Eye (tissue), 1 donor: ENCODE measurements around the gene ANKHD1.
"Not testable (repeated sequence)": the region's sequence is repeated elsewhere in the genome, so short reads cannot be mapped to it uniquely, and the experiment has no call there.

ENCODE experiments used
- DNase-seq: peaks from one replicate; pipeline ENCODE4 v3.0.0-alpha.2; 2015

ANKHD1 gene

DNA sequence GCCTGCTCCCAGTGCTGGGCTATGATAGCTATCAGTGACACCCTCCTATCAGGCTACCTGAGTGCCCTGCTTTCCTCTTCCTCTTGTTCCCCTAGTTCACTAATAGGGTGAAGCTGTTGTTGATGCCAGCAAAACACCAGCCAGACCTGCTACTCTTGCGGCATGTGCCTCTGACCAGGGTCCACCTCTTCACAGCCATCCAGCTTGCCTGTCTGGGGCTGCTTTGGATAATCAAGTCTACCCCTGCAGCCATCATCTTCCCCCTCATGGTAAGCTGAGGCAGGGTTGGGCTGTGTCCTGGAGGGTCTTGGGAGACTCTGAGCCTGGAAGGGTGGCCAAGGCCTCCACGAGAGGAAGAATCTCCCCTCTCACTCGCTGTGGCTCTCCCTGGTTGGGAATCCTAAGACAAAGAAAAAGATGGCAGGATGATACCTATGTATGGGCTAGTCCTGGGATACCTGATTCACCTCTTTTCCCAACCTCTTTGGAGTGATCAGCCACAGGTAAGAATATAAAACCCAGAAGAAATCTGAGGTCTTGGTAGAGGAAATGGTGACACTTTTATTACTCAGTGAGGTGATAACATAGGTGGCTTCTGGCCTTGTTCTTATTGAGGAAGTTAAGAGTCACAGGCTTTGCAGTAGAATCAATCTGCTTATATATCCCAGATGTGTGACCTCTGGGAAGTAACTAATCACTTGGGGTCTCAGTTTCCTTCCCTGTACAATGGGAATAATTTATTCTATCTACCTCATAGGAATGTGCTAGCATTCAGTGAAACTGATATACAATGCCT lies 30.1 kb upstream of the ANKHD1 start:
- no peak for DNase-seq

DNA sequence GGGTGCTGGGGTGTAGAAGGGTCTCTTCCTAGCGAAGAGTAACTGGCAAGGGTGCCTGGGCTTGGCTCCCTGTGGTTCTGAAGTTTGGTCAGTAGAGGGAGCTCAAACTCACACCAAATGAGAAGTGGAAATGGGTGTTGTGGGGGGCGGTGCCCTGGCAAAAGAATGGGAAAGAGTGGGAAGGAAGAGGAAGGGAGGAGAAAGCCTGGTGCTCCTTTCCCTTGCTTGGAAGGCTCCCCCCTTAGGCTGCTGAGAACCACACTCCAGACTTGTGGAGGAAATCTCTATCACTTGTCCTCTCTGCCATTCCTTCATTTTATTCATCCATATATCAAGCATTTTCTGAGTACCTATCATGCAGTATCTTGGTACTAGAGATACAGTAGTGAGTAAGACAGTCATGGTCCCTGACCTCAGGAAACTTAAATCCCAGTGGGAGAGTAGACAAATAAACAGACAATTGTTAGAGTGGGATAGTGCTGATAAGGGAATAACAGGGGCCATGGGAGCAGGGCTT lies 28.6 kb upstream of the ANKHD1 start:
- peak; percentile 88 for DNase-seq

DNA sequence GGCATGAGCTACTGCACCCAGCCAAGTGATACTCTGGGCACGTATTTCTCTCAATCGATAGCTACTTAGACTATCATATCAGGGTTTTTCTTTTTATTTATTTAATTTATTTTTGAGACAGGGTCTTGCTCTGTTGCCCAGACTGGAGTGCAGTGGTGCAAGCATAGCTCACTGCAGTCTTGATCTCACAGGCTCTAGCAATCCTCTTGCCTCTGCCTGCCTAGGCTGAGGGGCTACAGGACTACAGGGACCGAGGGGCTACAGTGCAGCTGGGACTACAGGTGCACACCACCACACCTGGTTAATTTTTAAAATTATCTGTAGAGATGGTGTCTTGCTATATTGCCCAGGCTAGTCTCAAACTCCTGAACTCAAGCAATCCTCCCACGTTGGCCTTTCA lies 20.3 kb upstream of the ANKHD1 start:
- DNase-seq = no peak

DNA sequence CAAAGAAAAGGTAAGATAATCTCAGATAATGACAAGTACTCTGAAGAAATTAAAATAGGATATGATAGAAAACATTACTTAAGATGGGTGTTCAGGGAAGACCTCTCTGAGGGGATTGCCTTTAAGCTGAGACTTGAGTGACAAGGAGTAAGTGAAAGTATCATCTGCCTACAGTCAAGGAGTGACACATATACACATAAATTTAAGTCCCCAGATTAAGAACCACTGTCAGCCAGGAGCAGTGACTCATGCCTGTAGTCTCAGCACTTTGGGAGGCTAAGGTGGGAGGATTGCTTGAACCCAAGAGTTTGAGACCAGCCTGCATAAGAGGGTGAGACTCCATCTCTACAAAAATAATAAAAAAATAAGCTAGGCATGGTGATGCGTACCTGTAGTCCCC lies 19.7 kb upstream of the ANKHD1 start:
- no peak for DNase-seq

DNA sequence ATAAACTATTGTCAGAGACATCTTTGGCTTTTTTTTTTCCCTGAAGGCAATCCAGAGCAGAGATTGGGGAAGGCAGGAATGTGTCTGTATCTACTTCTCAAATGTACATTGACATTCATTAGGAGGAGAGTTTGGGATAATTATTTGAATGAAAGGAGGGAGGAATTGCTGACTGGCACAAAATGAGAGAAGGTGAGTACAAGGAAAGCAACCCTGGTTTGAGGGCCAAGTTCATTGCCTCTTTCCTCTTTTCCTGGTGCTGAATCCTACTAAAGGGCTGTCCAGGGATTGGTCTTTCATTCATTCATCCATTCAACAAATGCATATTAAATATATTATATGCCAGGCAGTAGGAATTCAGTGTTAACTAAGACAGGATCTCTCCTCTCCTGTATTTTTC lies 18.8 kb upstream of the ANKHD1 start:
- DNase-seq = no peak

DNA sequence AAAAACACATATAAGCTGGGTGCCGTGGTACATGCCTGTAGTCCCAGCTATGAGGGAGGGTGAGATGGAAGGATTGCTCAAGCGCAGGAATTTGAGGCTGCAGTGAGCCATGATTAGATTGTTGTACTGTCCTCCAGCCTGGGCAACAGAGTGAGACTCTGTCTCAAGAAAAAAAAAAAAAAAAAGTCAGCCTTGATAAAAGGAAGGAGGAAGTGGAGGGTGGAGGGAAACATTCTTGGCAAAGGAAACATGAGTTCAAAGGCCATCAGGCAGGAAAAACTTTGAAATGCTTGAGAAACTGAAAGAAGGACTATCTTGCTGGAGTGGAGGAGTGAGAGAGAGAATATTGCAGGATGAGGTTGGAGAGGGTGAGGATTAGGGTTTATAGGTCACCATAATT lies 18.3 kb upstream of the ANKHD1 start:
- no peak for DNase-seq

DNA sequence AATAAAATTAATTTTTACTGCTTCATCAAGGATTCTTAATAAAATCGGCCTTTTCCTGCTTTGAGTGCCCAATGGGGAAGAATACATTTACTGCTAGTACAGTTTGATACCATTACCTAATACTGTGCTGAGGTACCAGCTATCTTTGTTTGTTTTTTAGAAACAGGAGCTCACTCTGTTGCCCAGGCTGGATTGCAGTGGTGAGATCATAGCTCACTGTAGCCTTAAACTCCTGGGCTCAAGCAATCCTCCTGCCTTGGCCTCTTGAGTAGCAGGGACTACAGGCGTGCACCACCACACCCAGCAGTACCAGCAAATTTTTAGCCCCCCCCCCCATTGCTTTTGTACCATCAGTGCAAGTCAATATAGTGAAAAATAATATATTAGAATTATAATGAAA lies 13.6 kb upstream of the ANKHD1 start:
- DNase-seq = no peak

DNA sequence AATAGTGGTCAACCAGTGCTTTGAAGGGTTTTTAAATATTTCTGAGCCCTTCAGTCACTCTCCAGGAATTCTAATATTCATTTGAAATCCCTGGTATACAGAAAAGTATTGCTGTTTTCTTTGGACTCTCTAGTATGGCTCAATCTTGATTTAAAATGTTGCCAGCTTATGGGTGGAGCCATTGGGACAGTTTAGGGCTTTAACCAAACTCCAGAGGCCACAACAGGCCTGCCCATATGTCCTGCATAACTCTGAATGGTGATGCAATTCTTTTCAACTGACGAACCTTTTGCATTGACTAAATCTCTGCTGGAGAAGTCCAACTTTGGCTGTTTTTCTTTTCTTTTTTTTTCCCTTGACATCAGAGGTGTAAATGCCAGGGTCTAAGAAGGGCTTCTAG lies 10.3 kb upstream of the ANKHD1 start:
- DNase-seq = no peak

DNA sequence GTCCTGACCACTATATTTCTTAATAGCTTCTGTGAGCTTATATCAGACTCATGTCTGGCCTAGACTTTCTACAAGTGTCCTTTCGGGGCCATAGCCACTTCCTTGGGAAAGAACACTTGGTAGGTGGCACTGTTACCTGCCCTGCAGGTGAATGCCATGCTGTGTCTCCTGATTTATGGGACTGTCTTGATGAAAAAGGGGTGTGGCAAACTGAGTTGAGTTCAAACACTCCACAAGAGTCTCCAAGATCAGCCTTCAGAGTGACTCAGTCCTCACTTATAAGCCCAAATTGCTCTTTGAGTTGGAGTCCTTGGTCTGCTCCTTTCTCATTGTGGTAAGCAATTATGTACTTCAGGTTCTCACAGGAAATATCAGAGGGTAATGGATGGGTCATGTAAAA lies 9.9 kb upstream of the ANKHD1 start:
- no peak for DNase-seq

DNA sequence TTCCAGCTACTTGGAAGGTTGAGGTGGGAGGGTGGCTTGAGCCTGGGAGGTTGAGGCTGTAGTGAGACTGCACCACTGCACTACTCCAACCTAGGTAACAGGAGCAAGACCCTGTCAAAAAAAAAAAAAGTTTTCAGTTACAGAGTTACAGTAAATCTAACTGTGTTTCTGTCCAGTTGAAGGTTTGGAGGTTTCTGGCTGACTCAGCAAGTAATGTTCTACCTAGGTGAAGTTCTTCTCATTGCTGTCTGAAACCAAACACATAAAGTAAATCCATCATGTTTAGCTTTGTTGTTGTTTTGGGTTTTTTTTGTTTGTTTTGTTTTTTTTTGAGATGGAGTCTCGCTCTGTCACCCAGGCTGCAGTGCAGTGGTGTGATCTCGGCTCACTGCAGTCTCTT lies 7.9 kb upstream of the ANKHD1 start:
- no peak for DNase-seq

DNA sequence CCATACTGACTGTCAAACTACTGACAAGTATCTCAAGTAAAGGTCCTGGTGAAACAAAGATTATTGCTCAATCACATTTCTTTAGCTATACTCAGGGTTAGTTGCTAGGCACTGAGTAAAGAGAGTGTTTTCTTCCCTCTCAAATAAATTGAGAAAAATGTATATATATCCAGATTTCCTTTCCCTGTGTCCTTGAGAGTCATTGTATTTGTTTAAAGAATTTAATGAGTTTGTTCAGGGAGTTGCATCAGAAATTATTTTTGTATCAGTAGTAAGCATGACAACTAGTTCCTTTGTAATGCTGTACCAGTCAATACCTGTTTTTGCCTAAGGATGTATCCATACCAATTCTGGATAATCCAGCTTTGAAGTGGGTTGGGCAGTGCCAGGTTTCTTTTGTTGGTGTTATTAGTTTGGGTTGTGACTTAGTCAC lies 3.2 kb upstream of the ANKHD1 start:
- DNase-seq = no peak

DNA sequence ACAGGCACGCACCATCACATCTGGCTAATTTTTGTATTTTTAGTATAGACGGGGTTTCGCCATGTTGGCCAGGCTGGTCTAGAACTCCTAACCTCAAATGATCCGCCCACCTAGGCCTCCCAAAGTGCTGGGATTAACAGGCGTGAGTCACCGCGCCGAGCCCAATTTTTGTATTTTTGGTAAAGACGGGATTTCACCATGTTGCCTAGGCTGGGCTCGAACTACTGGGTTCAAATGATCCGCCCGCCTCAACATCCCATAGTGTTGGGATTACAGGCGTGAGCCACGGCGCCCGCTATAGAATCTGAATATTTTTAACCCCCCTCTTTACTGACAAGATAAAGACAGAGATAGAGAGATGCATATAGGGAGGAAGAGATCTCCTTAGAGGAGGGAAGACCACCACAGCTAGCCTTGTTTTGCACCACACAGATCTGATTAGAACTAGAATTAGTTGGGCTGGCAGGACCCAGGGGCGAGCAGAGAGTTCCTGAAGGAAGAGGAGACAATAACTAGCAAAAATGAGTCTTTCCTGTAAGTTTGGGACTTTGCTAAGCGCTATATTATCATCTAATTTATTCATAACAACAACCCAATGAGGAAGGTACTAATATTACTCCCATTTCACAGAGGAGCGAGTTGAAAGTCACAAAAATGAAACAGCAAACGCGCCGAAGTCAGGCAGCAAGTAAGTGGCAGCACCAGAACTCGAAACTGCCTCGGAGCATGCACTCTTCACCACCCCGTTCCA lies 1.5 kb upstream of the ANKHD1 start:
- no peak for DNase-seq

DNA sequence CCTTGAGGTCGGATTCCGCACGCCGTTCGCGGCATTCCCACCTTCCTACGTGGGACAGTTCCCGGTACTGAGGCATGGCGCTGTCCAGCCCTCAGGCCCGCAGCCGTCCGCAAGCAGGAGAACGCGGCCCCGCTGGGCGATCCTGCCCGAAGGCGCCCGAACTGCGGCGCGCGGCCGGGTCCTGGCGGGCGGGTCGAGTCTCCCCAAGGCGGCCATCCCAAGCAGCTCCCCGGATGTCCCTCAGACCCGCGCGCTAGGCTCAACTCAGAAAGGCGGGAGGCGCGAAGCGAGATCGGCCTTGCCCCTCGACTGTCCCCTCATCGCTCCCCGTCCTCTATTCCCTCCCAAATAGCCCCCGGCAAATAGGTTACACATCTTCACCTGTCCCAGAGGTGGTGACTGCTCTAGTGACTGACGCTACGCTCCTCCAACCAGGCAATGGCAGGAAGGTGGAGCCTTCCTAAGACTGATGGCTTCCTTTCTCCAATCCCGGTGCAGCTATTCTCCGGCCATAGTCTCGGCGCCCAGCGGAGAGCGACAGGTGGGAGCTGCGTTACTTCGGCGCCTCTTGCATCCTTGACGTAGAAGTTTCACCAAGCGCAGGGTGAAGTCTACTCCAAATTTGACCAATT lies 787 bp upstream of the ANKHD1 start:
- DNase-seq = peak; percentile 98

DNA sequence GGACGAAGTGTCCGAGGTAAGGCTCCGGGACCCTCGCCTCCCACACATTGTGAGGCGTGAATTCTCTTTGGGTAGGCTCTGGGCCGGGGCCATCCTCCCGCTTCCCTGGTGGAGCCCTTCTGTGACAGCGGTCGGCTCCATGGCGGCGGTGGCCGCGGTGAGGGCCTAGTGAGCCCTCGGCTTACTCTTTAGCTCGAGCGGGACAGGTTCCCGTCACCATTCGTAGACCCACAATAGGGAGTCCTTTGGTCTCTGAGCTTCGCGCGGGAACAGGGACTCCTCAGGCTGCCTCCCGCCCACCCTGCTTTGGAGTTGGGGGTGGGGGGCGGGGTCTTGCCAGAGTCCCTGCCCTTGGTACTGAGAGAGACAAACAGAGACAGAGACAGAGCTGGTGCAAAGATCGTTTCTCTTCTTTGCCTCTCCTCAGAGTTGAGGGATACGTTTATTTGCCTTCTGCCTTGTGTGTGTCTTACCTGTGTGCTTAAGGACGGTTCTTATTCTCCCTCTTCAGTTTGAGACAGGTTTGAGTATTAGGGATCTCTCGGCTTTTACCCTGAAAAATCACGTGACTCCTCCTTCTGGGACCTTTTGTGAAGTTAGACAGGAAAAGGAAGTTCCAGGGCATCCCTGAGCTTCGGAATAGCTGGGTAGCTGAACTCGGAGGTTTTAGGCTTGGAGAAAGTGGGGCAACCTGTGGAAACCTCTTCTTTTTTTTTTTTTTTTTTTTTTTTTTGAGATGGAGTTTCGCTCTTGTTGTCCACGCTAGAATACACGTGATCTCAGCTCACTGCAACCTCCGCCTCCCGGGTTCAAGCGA lies 833 bp downstream of the ANKHD1 start:
- DNase-seq = peak; percentile 80

DNA sequence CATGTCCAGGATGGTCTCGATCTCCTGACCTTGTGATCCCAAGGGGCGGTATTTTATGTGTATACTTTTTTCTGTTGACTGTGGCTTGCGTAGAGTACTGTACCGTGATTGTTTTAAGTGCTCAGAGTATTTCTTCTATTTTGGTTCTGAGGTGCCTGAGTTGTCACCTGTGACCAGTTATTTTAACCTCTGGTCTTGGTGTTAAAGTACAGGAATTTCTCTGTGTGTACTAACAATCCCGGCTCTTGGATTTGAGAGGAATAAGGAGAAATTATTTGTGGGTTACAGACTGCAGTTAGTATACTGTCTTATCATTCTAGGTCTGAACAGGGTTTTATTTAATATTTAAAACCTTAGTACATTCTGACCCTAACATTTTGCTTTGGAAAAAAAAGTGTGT lies 2.0 kb downstream of the ANKHD1 start:
- DNase-seq = no peak

DNA sequence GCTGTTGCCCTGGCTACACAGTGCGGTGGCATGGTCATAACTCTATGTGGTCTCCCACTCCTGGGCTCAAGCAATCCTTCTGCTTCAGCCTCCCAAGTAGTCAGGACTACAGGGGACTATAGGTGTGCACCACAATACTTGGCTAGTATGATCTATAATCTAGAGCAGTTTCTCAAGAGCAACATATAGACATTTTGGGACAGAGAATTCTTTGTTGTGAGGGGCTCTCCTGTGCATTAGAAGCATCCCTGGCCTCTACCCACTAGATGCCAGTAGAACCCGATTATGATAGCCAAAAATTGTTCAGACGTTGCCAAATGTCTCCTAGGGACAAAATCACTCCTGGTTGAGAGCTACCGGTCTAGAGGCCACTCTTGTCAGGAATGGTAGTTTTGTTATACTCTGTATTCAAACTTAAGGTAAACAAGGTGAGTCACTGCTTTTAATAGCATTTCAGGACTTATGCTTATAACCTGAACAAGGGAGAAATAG lies 7.2 kb downstream of the ANKHD1 start:
- DNase-seq = no peak

DNA sequence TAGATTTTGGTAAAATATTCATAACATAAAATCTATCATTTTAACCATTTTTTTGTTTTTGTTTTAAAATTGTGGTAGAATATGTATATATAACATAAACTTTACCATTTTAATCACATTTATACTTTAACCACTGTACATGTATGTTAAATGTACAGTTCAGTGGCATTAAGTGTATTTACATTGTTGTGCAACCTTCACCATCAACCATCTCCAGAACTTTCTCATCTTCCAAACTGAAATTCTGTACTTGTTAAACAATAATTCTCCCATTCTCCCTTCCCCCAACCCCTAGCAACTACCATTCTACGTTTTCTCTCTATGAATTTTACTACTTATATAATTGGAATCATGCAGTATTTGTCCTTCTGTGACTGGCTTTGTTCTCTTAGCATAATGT lies 11.6 kb downstream of the ANKHD1 start:
- DNase-seq = no peak

DNA sequence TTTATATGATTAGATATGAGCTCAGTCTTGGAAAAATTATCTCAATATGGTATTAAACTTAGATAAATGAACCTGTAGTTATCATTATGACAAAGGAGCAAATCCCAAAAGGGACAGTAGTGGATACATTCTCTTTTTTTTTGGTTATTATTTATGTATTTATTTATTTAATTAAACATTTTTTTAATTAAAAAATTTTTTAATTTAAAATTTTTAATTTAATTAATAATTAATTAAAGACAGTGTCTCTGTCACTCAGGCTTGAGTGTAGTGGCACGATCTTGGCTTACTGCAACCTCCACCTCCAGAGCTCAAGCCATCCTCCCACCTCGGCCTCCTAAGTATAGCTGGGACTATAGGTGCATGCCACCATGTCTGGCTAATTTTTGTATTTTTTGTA lies 15.6 kb downstream of the ANKHD1 start:
- DNase-seq = no peak

DNA sequence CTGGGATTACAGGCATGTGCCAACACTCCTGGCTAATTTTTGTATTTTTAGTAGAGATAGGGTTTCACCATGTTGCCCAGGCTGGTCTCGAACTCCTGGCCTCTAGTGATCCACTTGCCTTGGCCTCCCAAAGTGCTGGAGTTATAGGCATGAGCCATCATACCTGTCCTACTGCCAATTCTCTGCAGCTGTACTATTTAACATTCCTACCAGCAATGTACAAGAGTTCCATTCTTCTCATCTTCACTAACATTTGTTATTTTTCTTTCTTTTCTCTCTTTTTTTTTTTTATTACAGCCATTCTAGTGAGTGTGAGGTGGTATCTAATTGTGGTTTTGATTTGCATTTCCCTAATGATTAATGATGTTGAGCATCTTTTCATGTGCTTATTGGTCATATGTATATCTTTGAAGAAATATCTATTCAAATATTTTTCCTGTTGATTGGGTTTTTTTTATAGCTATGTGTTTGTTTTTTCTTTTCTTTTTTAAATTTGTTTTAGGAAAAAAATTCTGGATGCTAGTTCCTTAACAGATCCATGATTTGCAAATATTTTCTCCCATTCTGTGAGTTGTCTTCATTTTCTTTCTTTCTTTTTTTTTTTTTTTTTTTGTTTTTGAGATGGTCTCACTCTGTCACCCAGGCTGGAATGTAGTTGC lies 17.4 kb downstream of the ANKHD1 start:
- DNase-seq = no peak

DNA sequence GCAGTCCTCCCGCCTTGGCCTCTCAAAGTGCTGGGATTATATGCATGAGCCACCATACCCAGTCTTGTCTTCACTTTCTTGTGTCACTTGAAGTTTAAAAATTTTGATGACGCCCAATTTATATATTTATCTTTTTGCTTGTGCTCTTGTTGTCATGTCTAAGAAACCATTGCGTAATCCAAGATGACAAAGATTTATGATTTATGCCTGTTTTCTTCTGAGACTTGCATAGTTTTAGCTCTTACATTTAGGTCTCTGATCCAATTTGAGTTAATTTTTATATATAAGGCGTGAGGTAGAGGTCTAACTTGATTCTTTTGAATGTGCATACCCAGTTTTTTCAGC lies 18.6 kb downstream of the ANKHD1 start:
- DNase-seq = no peak

DNA sequence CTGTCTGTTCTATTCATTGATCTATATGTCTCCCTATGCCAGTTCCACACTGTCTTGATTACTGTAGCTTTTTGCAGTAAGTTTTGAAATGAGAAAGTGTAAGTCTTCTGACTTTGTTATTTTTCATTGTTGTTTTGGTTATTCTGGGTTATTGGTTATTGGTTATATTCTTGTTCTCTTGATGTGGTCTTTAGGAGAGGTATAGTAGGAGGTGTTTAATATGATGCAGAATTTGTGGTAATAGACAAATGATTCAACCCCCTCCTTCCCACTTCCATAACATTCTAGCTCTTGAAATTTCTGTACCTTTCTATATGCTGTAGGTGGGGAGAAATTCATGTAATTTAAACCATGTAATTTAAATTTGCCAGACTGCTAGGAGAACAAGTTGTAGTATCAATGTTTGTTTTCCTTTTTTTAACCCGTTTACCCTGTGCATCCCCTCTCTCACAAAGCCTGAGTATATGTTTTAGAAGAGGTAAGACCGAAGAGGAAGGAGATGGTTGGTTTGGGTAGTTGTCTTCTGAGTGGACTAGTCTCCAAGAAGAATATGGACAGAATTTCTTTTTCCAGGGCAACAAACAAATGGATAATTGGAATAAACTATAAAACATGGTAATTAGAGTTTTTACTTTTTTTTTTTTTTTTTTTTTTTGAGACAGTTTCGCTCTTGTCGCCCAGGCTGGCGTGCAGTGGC lies 19.2 kb downstream of the ANKHD1 start:
- DNase-seq = no peak

DNA sequence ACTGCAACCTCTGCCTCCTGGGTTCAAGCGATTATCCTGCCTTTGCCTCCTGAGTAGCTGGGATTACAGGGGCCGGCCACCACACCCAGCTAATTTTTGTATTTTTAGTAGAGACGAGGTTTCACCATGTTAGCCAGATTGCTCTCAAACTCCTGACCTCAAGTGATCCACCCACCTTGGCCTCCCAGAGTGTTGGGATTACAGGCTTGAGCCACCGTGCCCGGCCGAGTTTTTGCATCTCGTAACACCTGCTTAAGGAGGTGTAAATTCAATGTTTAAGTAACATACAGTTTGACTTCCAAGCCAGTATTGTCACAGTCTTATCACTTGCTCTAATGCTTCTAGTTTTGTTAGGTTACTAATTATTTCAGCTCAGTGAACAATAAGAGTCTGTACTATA lies 19.7 kb downstream of the ANKHD1 start:
- DNase-seq = not testable (repeated sequence)
